Endothelial cell of umbilical vein (primary cell): ENCODE results near the gene B3GNT9. TPM values are rescaled to one million over a fixed set of nuclear protein-coding genes. Genes with fewer than 3 reads are reported as not detected.

Experiments
- BruUV-seq: library from RNA; stranded (reverse); fragments of 400-500 nt; replicated peaks from 2 replicates; lab custom pipeline; 2021; lab: Mats Ljungman, UMichigan
- CTCF ChIA-PET: fragments of 300-600, 350-600 bp; sonication (Branson Sonifier 250); formaldehyde crosslinking; loops from one replicate; lab custom pipeline; 2021; ENCODE audit warnings: antibody characterized with exemption, inconsistent platforms; lab: Charles Lee
- POLR2A ChIA-PET: fragments of 300-600, 350-600 bp; sonication (Branson Sonifier 250); formaldehyde crosslinking; loops from one replicate; lab custom pipeline; 2021; ENCODE audit warnings: antibody characterized with exemption, inconsistent platforms; lab: Charles Lee
- DNase-seq: peaks from one replicate; pipeline ENCODE4 v3.0.0-alpha.2; 2011; ENCODE audit warnings: low read depth, low spot score
- FAIRE-seq: peaks from 2 replicates; lab custom pipeline; 2011; peaks lifted over from hg19 to GRCh38; lab: Jason Lieb, UNC
- H2AFZ ChIP-seq: 2 replicates; pipeline ENCODE4 v1.6.0; 2012; ENCODE audit warnings: low read depth, low read length, control low read depth, inconsistent platforms
- H3K27ac ChIP-seq: 2 replicates; pipeline ENCODE4 v1.5.1; 2011; ENCODE audit warnings: low read depth, mild to moderate bottlenecking, control low read depth, low read length, moderate library complexity; ENCODE audit not compliant: insufficient read depth
- H3K27me3 ChIP-seq, 2 experiments: 2 replicates each; pipeline versions ENCODE4 v1.6.0 to v1.6.1; 2011; ENCODE audit warnings: low read length in 2 of 2, mixed read lengths in 1 of 2; ENCODE audit not compliant: control insufficient read depth in 2 of 2, insufficient read depth in 2 of 2
- H3K36me3 ChIP-seq, 2 experiments: 2 replicates in 1 of 2; 3 replicates in 1 of 2; pipeline ENCODE4 v1.5.1; 2011; ENCODE audit warnings: low read length in 2 of 2, mild to moderate bottlenecking in 1 of 2, moderate library complexity in 1 of 2; ENCODE audit not compliant: control insufficient read depth in 2 of 2, insufficient read depth in 2 of 2; ENCODE audit errors: extremely low read depth in 1 of 2
- H3K4me1 ChIP-seq: 3 replicates; pipeline ENCODE4 v1.5.1; 2011; ENCODE audit warnings: mild to moderate bottlenecking, low read length; ENCODE audit not compliant: control insufficient read depth, insufficient read depth; ENCODE audit errors: extremely low read depth
- H3K4me2 ChIP-seq: 2 replicates; pipeline ENCODE4 v1.6.1; 2011; ENCODE audit warnings: low read length, control low read depth, mixed read lengths; ENCODE audit not compliant: insufficient read depth
- H3K4me3 ChIP-seq, 3 experiments: fragments of 200-600 bp in 1 of 3; sonication (generic), shearing (Covaris generic) in 1 of 3; replicated peaks in 1 of 3; 2 replicates each; pipeline ENCODE4 v1.5.1; 2011 to 2016; ENCODE audit warnings: control low read depth in 3 of 3, low read length in 3 of 3, mild to moderate bottlenecking in 2 of 3, inconsistent platforms in 1 of 3, low read depth in 1 of 3, moderate library complexity in 1 of 3; ENCODE audit not compliant: insufficient read depth in 1 of 3
- H3K79me2 ChIP-seq: 2 replicates; pipeline ENCODE4 v1.6.0; 2012; ENCODE audit warnings: low read length, inconsistent platforms; ENCODE audit not compliant: control insufficient read depth, insufficient read depth
- H3K9ac ChIP-seq: replicated peaks from 2 replicates; pipeline ENCODE3; 2011; ENCODE audit warnings: low read length, control low read depth; ENCODE audit not compliant: insufficient read depth; ENCODE audit errors: extremely low read depth
- H3K9me1 ChIP-seq: replicated peaks from 3 replicates; pipeline ENCODE4 v1.6.0; 2011; ENCODE audit warnings: mild to moderate bottlenecking, low read length; ENCODE audit not compliant: control insufficient read depth, insufficient read depth; ENCODE audit errors: extremely low read depth
- H3K9me3 ChIP-seq: replicated peaks from 2 replicates; pipeline ENCODE4 v1.5.1; 2012; ENCODE audit warnings: low read length, inconsistent platforms; ENCODE audit not compliant: control insufficient read depth, insufficient read depth
- H4K20me1 ChIP-seq: replicated peaks from 2 replicates; pipeline ENCODE3; 2011; ENCODE audit warnings: mild to moderate bottlenecking, low read length; ENCODE audit not compliant: control insufficient read depth, insufficient read depth; ENCODE audit errors: extremely low read depth
- CTCF ChIP-seq, 2 donors: IDR thresholded peaks; 1 replicate in 1 of 2; 2 replicates in 1 of 2; pipeline ENCODE4 v1.5.1; 2011; ENCODE audit warnings: low read length in 2 of 2, mild to moderate bottlenecking in 2 of 2, moderate library complexity in 2 of 2, control low read depth in 1 of 2, inconsistent platforms in 1 of 2, low read depth in 1 of 2; ENCODE audit not compliant: insufficient read depth in 1 of 2; ENCODE audit errors: extremely low read depth in 1 of 2
- EZH2 ChIP-seq: IDR thresholded peaks from 2 replicates; pipeline ENCODE4 v1.6.1; 2012; ENCODE audit warnings: borderline replicate concordance, low read depth, mild to moderate bottlenecking, moderate library complexity, low read length, inconsistent platforms; ENCODE audit not compliant: severe bottlenecking
- FOS ChIP-seq: IDR thresholded peaks from 2 replicates; pipeline ENCODE4 v1.6.1; 2011; ENCODE audit warnings: mild to moderate bottlenecking, low read length, moderate library complexity, borderline replicate concordance; ENCODE audit not compliant: insufficient read depth
- GATA2 ChIP-seq: IDR thresholded peaks from 2 replicates; pipeline ENCODE4 v1.7.0; 2011; ENCODE audit warnings: low read depth, mild to moderate bottlenecking, moderate library complexity, mixed read lengths, low read length; ENCODE audit not compliant: insufficient read length, insufficient read depth
- JUN ChIP-seq: IDR thresholded peaks from 2 replicates; pipeline ENCODE4 v1.6.1; 2011; ENCODE audit warnings: borderline replicate concordance, low read depth; ENCODE audit not compliant: insufficient read length, insufficient read depth
- MYC ChIP-seq: IDR thresholded peaks from one replicate; pipeline ENCODE4 v1.6.1; 2011; ENCODE audit warnings: mild to moderate bottlenecking, low read depth, low read length
- POLR2A ChIP-seq: IDR thresholded peaks from 2 replicates; pipeline ENCODE4 v1.6.1; 2012; ENCODE audit warnings: low read depth, mild to moderate bottlenecking, control low read depth, low read length
- POLR2AphosphoS5 ChIP-seq: IDR thresholded peaks from 2 replicates; pipeline ENCODE4 v1.6.1; 2012; ENCODE audit warnings: low read depth, mild to moderate bottlenecking, control low read depth, low read length, moderate library complexity; ENCODE audit not compliant: insufficient read depth
- dilution Hi-C: fragments of 300-500 bp; cut with MboI; formaldehyde crosslinking; loops from one replicate; pipeline ENCODE4 v1.15.0; 2019; ENCODE audit warnings: low sequenced_read_pairs; ENCODE audit not compliant: extremely low pct_ligation_motif_present
- intact Hi-C: fragments of 100-400 bp; cut with micrococcal nuclease; formaldehyde crosslinking; loops from one replicate; pipeline ENCODE4 v1.10.0; 2022
- polyA plus RNA-seq, 4 experiments: library from polyadenylated mRNA; depleted of rRNA in 3 of 4; stranded (reverse) in 3 of 4; unstranded in 1 of 4; fragments of >200 nt; gene quantifications; 2 replicates each; pipeline versions ENCODE4 v1.2.1 to v1.2.3, GENCODE V29; 2011 to 2012; ENCODE audit warnings: missing spikeins in 1 of 4
- total RNA-seq: library from RNA; stranded (reverse); gene quantifications from 2 replicates; pipeline ENCODE4 v1.2.3, GENCODE V29; 2021
- TF ChIP-seq, protein P1 (sequence below): IDR thresholded peaks from 2 replicates; pipeline ENCODE4 v1.6.1; 2011; ENCODE audit not compliant: insufficient read depth, insufficient read length

Gene B3GNT9
- total and polyA plus RNA-seq, 2 donors (not counting 3 experiments of a cell fraction or from before 2014, with no cell fraction given), result 4.0 to 6.4 TPM

GRCh38 chr16:67098599-67098998 lies 52.2 kb downstream of the B3GNT9 start:
- H3K27ac ChIP-seq, result no peak overlapping the region
- POLR2A ChIA-PET, result no interaction called here

More at GRCh38 chr16:67098599-67098998, 52.2 kb downstream of the B3GNT9 start:
- FAIRE-seq, result no peak
- no peaks in the 10 kb centered on the region for H4K20me1 ChIP-seq
- H3K4me3 ChIP-seq, result no peak overlapping the region
- no peaks in the 10 kb centered on the region for H3K4me1 ChIP-seq
- no peak overlapping the region for H2AFZ ChIP-seq
- dilution Hi-C loops (no loop called here), intact Hi-C loops (no loop called here)
- no peak overlapping the region for H3K4me2 ChIP-seq
- peaks cover 2 to 7% of the 10 kb centered on the region in 2 experiments for H3K36me3 ChIP-seq
- H3K9me3 ChIP-seq, result no peaks in the 10 kb centered on the region
- no peak overlapping the region for H3K9ac ChIP-seq
- H3K27me3 ChIP-seq, result no peaks in the 10 kb centered on the region
- DNase-seq, result no peak
- no TSS peak for BruUV-seq
- H3K79me2 ChIP-seq, result peaks cover 19% of the 10 kb centered on the region
- CTCF ChIA-PET, result interaction anchor here (1.3 to 9.0 kb wide), 3 partner anchors 9 to 80 kb away, joined by 3 to 86 read pairs (median 4); no protein-coding TSS in a partner anchor
- TF ChIP-seq EZH2 (no peak), CTCF (IDR thresholded peaks at IDR 0.05; ENCODE audit: extremely low read depth in 1 of 2, insufficient read depth in 1 of 2, low read depth in 1 of 2, low read length in 2 of 2) (no peak), GATA2 (no peak), POLR2A (no peak), MYC (no peak), FOS (no peak), JUN (no peak), POLR2AphosphoS5 (no peak)
- TF ChIP-seq, protein P1, sequence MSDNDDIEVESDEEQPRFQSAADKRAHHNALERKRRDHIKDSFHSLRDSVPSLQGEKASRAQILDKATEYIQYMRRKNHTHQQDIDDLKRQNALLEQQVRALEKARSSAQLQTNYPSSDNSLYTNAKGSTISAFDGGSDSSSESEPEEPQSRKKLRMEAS, result no peak
- H3K9me1 ChIP-seq, result no peaks in the 10 kb centered on the region

Other genes starting within 250 kb of the B3GNT9 start
- not detected in 2 replicates for gene CDH16, start 232.1 kb downstream of the B3GNT9 start, total RNA-seq
- not detected in 2 replicates for gene CDH16, start 232.1 kb downstream of the B3GNT9 start, polyA plus RNA-seq
- 0.22 and 0.46 TPM in 2 replicates for gene RRAD, start 225.5 kb downstream of the B3GNT9 start, total RNA-seq
- 0.48 and 0.60 TPM in 2 replicates for gene RRAD, start 225.5 kb downstream of the B3GNT9 start, polyA plus RNA-seq
- 78.7 and 85.2 TPM in 2 replicates for gene CIAO2B, start 216.6 kb downstream of the B3GNT9 start, total RNA-seq
- 314 and 423 TPM in 2 replicates for gene CIAO2B, start 216.6 kb downstream of the B3GNT9 start, polyA plus RNA-seq
- gene CES2, start 215.5 kb downstream of the B3GNT9 start, total RNA-seq, result 24.5 and 28.8 TPM in 2 replicates
- 19.1 and 19.6 TPM in 2 replicates for gene CES2, start 215.5 kb downstream of the B3GNT9 start, polyA plus RNA-seq
- not detected in 2 replicates for gene CES3, start 189.7 kb downstream of the B3GNT9 start, total RNA-seq
- gene CES3, start 189.7 kb downstream of the B3GNT9 start, polyA plus RNA-seq, result 0.10 and 0.13 TPM in 2 replicates
- 3.9 and 5.4 TPM in 2 replicates for gene CES4A, start 162.4 kb downstream of the B3GNT9 start, total RNA-seq
- gene CES4A, start 162.4 kb downstream of the B3GNT9 start, polyA plus RNA-seq, result 13.3 and 16.4 TPM in 2 replicates
- gene CBFB, start 121.8 kb downstream of the B3GNT9 start, total RNA-seq, result 103 and 113 TPM in 2 replicates
- 22.0 and 27.8 TPM in 2 replicates for gene CBFB, start 121.8 kb downstream of the B3GNT9 start, polyA plus RNA-seq
- gene PHAF1, start 41.1 kb downstream of the B3GNT9 start, total RNA-seq, result 16.1 and 18.5 TPM in 2 replicates
- 21.1 and 21.9 TPM in 2 replicates for gene PHAF1, start 41.1 kb downstream of the B3GNT9 start, polyA plus RNA-seq
- gene TRADD, start 8.9 kb upstream of the B3GNT9 start, total RNA-seq, result 15.2 and 17.4 TPM in 2 replicates
- gene TRADD, start 8.9 kb upstream of the B3GNT9 start, polyA plus RNA-seq, result 22.6 and 23.3 TPM in 2 replicates
- 5.4 and 7.0 TPM in 2 replicates for gene FBXL8, start 9.0 kb upstream of the B3GNT9 start, total RNA-seq
- 7.4 and 12.8 TPM in 2 replicates for gene FBXL8, start 9.0 kb upstream of the B3GNT9 start, polyA plus RNA-seq
- gene HSF4, start 13.7 kb upstream of the B3GNT9 start, total RNA-seq, result 4.7 and 5.5 TPM in 2 replicates
- 4.8 and 7.9 TPM in 2 replicates for gene HSF4, start 13.7 kb upstream of the B3GNT9 start, polyA plus RNA-seq
- 14.4 and 19.4 TPM in 2 replicates for gene NOL3, start 19.5 kb upstream of the B3GNT9 start, total RNA-seq
- 16.0 and 19.2 TPM in 2 replicates for gene NOL3, start 19.5 kb upstream of the B3GNT9 start, polyA plus RNA-seq
- 45.8 and 53.3 TPM in 2 replicates for gene MATCAP1, start 33.0 kb upstream of the B3GNT9 start, total RNA-seq
- 44.5 and 49.0 TPM in 2 replicates for gene MATCAP1, start 33.0 kb upstream of the B3GNT9 start, polyA plus RNA-seq
- 10.8 and 19.4 TPM in 2 replicates for gene EXOC3L1, start 39.1 kb upstream of the B3GNT9 start, total RNA-seq
- gene EXOC3L1, start 39.1 kb upstream of the B3GNT9 start, polyA plus RNA-seq, result 10.2 and 11.6 TPM in 2 replicates
- gene E2F4, start 41.2 kb upstream of the B3GNT9 start, total RNA-seq, result 110 and 112 TPM in 2 replicates
- gene E2F4, start 41.2 kb upstream of the B3GNT9 start, polyA plus RNA-seq, result 168 and 199 TPM in 2 replicates
- 4.3 and 5.7 TPM in 2 replicates for gene ELMO3, start 48.1 kb upstream of the B3GNT9 start, total RNA-seq
- gene ELMO3, start 48.1 kb upstream of the B3GNT9 start, polyA plus RNA-seq, result 3.9 and 4.1 TPM in 2 replicates
- 35.3 and 36.3 TPM in 2 replicates for gene TMEM208, start 76.1 kb upstream of the B3GNT9 start, total RNA-seq
- 94.0 and 98.4 TPM in 2 replicates for gene TMEM208, start 76.1 kb upstream of the B3GNT9 start, polyA plus RNA-seq
- 104 and 124 TPM in 2 replicates for gene FHOD1, start 96.5 kb upstream of the B3GNT9 start, total RNA-seq
- gene FHOD1, start 96.5 kb upstream of the B3GNT9 start, polyA plus RNA-seq, result 63.6 and 78.6 TPM in 2 replicates
- gene SLC9A5, start 98.0 kb upstream of the B3GNT9 start, total RNA-seq, result 2.8 and 4.2 TPM in 2 replicates
- gene SLC9A5, start 98.0 kb upstream of the B3GNT9 start, polyA plus RNA-seq, result 2.7 and 3.2 TPM in 2 replicates
- 23.9 and 26.6 TPM in 2 replicates for gene PLEKHG4, start 128.5 kb upstream of the B3GNT9 start, total RNA-seq
- 34.8 and 35.6 TPM in 2 replicates for gene PLEKHG4, start 128.5 kb upstream of the B3GNT9 start, polyA plus RNA-seq
- 0.16 and 0.44 TPM in 2 replicates for gene KCTD19, start 175.7 kb upstream of the B3GNT9 start, total RNA-seq
- gene KCTD19, start 175.7 kb upstream of the B3GNT9 start, polyA plus RNA-seq, result 0.10 and 0.21 TPM in 2 replicates
- 2.0 and 2.4 TPM in 2 replicates for gene LRRC36, start 175.8 kb upstream of the B3GNT9 start, total RNA-seq
- 0.30 and 0.37 TPM in 2 replicates for gene LRRC36, start 175.8 kb upstream of the B3GNT9 start, polyA plus RNA-seq
- gene TPPP3, start 242.5 kb upstream of the B3GNT9 start, total RNA-seq, result 1.3 and 2.0 TPM in 2 replicates
- gene TPPP3, start 242.5 kb upstream of the B3GNT9 start, polyA plus RNA-seq, result 0.33 and 0.91 TPM in 2 replicates